Measurements from ENCODE around the gene ZNF705A.

GRCh38 chr12:8226355-8226754 lies 69.5 kb downstream of the ZNF705A start:
- TF ChIP-seq POLR2A (IDR thresholded peaks at IDR 0.05; ENCODE audit: low read depth, low read length) (no peak), POLR2AphosphoS5 (IDR thresholded peaks at IDR 0.05; ENCODE audit: low read depth, low read length) (no peak), TAF1 (IDR thresholded peaks at IDR 0.05; ENCODE audit: borderline replicate concordance, low read depth, low read length) (no peak)

All from GM12892 (cell line).